PC-9 (cell line): ENCODE data around the gene PTX3. TPM values are rescaled to one million over a fixed set of nuclear protein-coding genes. Genes with fewer than 3 reads are reported as not detected.

Source experiments
- BruUV-seq: library from RNA; stranded (reverse); fragments of 400-500 nt; replicated peaks from 2 replicates; lab custom pipeline; 2021; lab: Mats Ljungman, UMichigan
- CTCF ChIA-PET: fragments of 300-600 bp; sonication (Branson Sonifier 250); formaldehyde crosslinking; loops from one replicate; lab custom pipeline; 2022; ENCODE audit warnings: antibody characterized with exemption; lab: Charles Lee
- POLR2A ChIA-PET: fragments of 300-600 bp; sonication (Branson Sonifier 250); formaldehyde crosslinking; loops from one replicate; lab custom pipeline; 2022; ENCODE audit warnings: antibody characterized with exemption; ENCODE audit not compliant: unreplicated experiment; lab: Charles Lee
- DNase-seq, 2 experiments: peaks; one replicate each; pipeline versions ENCODE4 v3.0.0 to v3.0.0-alpha.2; 2015 to 2022; ENCODE audit warnings: mixed read lengths in 1 of 2
- H2AFZ ChIP-seq: fragments of 200-600 bp; sonication (generic); 2 replicates; pipeline ENCODE4 v1.8.1; 2017; ENCODE audit warnings: antibody characterized with exemption
- H3F3A ChIP-seq: fragments of 200-600 bp; sonication (generic); 2 replicates; pipeline ENCODE4 v1.8.1; 2017; ENCODE audit warnings: antibody characterized with exemption, mild to moderate bottlenecking, low read depth; ENCODE audit not compliant: insufficient read depth
- H3K27ac ChIP-seq: fragments of 200-600 bp; sonication (generic); 2 replicates; pipeline ENCODE4 v1.6.1; 2016; ENCODE audit warnings: mixed run types
- H3K27me3 ChIP-seq: fragments of 200-600 bp; sonication (generic); 2 replicates; pipeline ENCODE4 v1.6.1; 2016; ENCODE audit warnings: low read depth, mixed run types; ENCODE audit not compliant: insufficient read depth
- H3K36me3 ChIP-seq: fragments of 200-600 bp; sonication (generic); 2 replicates; pipeline ENCODE4 v1.6.1; 2016; ENCODE audit warnings: low read depth, mixed run types
- H3K4me1 ChIP-seq: fragments of 200-600 bp; sonication (generic); replicated peaks from 2 replicates; pipeline ENCODE4 v1.6.1; 2016; ENCODE audit warnings: mixed run types; ENCODE audit not compliant: insufficient read depth
- H3K4me2 ChIP-seq: fragments of 200-600 bp; sonication (generic); 2 replicates; pipeline ENCODE4 v1.6.1; 2017; ENCODE audit warnings: mixed run types
- H3K4me3 ChIP-seq: fragments of 200-600 bp; sonication (generic); 2 replicates; pipeline ENCODE4 v1.6.1; 2016; ENCODE audit warnings: mixed run types
- H3K79me2 ChIP-seq: fragments of 200-600 bp; sonication (generic); 2 replicates; pipeline ENCODE4 v1.6.1; 2017; ENCODE audit warnings: low read depth, mixed run types
- H3K9me2 ChIP-seq: fragments of 200-600 bp; sonication (generic); 2 replicates; pipeline ENCODE4 v1.8.1; 2017; ENCODE audit warnings: mild to moderate bottlenecking; ENCODE audit not compliant: insufficient read depth
- H3K9me3 ChIP-seq: fragments of 200-600 bp; sonication (generic); 2 replicates; pipeline ENCODE4 v1.8.1; 2016; ENCODE audit warnings: low read depth; ENCODE audit not compliant: insufficient read depth
- H4K20me1 ChIP-seq: fragments of 200-600 bp; sonication (generic); 2 replicates; pipeline ENCODE4 v1.8.1; 2017; ENCODE audit not compliant: insufficient read depth
- EZH2 ChIP-seq: fragments of 200-600 bp; sonication (generic); IDR thresholded peaks from 2 replicates; pipeline ENCODE4 v1.8.0; 2017; ENCODE audit warnings: antibody characterized with exemption, low read depth
- intact Hi-C: fragments of 100-400 bp; cut with micrococcal nuclease; formaldehyde crosslinking; loops from one replicate; pipeline ENCODE4 v1.10.0; 2022; ENCODE audit not compliant: unreplicated experiment
- total RNA-seq: library from RNA; stranded (reverse); gene quantifications from 2 replicates; pipeline ENCODE4 v1.2.3, GENCODE V29; 2021
- TF ChIP-seq, protein P1 (sequence below): fragments of 200-600 bp; sonication (generic); conservative IDR thresholded peaks from 2 replicates; pipeline ENCODE4 v1.6.1; 2017; ENCODE audit warnings: mixed run types, antibody characterized with exemption, mild to moderate bottlenecking, moderate library complexity

PTX3 gene
- total RNA-seq, 1 experiment from 2014 or later, result 0.59 TPM

DNA sequence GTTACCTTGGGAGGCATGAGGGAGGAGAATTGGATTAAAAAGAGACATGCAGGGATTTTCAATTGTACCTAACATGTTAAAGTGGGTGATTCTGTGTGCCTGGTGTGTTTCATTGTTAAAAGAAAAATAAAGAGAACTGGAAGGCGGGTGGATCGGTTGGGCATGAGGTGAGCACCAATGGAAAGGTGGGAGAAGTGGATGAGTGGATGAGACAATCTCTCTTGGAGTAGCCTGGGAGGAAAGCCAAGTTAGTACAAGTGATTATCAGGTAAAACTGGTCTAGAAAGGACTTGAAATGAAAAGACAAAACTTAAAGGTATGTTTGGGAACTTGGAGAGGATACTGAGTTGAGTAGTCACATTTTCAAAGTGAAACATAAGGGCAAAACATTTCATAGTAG lies 54.5 kb downstream of the PTX3 start:
- DNase-seq, result no peak
- no peaks in the 10 kb centered on the region for H4K20me1 ChIP-seq
- no peaks in the 10 kb centered on the region for H3K4me1 ChIP-seq
- ChIA-PET CTCF (no interaction called here), POLR2A (no interaction called here)
- no TSS peak for BruUV-seq
- TF ChIP-seq EZH2, result no peak
- TF ChIP-seq, protein P1, sequence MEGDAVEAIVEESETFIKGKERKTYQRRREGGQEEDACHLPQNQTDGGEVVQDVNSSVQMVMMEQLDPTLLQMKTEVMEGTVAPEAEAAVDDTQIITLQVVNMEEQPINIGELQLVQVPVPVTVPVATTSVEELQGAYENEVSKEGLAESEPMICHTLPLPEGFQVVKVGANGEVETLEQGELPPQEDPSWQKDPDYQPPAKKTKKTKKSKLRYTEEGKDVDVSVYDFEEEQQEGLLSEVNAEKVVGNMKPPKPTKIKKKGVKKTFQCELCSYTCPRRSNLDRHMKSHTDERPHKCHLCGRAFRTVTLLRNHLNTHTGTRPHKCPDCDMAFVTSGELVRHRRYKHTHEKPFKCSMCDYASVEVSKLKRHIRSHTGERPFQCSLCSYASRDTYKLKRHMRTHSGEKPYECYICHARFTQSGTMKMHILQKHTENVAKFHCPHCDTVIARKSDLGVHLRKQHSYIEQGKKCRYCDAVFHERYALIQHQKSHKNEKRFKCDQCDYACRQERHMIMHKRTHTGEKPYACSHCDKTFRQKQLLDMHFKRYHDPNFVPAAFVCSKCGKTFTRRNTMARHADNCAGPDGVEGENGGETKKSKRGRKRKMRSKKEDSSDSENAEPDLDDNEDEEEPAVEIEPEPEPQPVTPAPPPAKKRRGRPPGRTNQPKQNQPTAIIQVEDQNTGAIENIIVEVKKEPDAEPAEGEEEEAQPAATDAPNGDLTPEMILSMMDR, result no peak
- H3K27ac ChIP-seq, result no peak overlapping the region
- H3F3A ChIP-seq, result no peaks in the 10 kb centered on the region
- H3K9me3 ChIP-seq, result no peaks in the 10 kb centered on the region; the same call in 1 of the 2 replicates
- no peaks in the 10 kb centered on the region for H3K9me2 ChIP-seq
- no peak overlapping the region for H3K4me3 ChIP-seq
- no peak overlapping the region for H2AFZ ChIP-seq
- H3K27me3 ChIP-seq, result no peaks in the 10 kb centered on the region
- no peaks in the 10 kb centered on the region for H3K79me2 ChIP-seq
- intact Hi-C loops, result no loop called here
- H3K4me2 ChIP-seq, result no peak overlapping the region
- H3K36me3 ChIP-seq, result no peaks in the 10 kb centered on the region

Other genes starting within 250 kb of the PTX3 start
- 4.0 and 5.1 TPM in 2 replicates for gene VEPH1, start 66.6 kb downstream of the PTX3 start, total RNA-seq